ENCODE results near the gene SYK.

The SYK gene

DNA sequence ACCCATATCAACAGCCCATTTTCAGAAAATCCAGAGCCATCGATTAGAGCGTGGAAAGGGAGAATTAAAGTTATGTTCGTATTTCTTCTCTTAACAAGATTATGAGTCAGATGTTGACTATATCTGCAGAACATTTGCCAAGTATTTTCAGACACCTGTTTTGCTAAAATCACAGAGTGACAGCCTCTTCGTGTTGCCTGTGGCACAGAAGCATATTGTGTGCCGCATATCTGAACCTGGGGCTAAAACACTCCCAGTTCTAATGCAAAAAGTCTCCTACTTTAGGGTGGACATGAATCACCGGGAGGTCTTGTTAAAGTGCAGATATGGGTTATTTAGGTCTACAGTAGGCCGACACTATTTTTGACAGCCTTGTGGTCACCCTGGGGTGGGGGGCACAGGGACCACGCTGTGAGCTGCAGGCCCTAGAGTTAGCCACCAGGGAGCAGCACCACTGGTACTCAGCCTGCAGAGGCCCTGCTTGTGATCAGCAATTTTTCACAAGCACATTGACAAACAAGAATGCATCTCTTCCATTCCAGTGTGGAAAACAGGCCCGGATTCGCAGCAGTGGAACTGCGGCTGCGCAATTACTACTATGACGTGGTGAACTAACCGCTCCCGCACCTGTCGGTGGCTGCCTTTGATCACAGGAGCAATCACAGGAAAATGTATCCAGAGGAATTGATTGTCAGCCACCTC, 93.5 kb downstream of the SYK start:
- no peak overlapping the region for H3K4me3 ChIP-seq (ENCODE audit: control insufficient read depth, low read depth, low read length)
- TF ChIP-seq, protein P1, sequence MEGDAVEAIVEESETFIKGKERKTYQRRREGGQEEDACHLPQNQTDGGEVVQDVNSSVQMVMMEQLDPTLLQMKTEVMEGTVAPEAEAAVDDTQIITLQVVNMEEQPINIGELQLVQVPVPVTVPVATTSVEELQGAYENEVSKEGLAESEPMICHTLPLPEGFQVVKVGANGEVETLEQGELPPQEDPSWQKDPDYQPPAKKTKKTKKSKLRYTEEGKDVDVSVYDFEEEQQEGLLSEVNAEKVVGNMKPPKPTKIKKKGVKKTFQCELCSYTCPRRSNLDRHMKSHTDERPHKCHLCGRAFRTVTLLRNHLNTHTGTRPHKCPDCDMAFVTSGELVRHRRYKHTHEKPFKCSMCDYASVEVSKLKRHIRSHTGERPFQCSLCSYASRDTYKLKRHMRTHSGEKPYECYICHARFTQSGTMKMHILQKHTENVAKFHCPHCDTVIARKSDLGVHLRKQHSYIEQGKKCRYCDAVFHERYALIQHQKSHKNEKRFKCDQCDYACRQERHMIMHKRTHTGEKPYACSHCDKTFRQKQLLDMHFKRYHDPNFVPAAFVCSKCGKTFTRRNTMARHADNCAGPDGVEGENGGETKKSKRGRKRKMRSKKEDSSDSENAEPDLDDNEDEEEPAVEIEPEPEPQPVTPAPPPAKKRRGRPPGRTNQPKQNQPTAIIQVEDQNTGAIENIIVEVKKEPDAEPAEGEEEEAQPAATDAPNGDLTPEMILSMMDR (IDR thresholded peaks at IDR 0.05; ENCODE audit: control insufficient read depth, insufficient read depth, low read depth, low read length, missing control alignments): peak; percentile 60
- no peak for DNase-seq (ENCODE audit: low read depth)

DNA sequence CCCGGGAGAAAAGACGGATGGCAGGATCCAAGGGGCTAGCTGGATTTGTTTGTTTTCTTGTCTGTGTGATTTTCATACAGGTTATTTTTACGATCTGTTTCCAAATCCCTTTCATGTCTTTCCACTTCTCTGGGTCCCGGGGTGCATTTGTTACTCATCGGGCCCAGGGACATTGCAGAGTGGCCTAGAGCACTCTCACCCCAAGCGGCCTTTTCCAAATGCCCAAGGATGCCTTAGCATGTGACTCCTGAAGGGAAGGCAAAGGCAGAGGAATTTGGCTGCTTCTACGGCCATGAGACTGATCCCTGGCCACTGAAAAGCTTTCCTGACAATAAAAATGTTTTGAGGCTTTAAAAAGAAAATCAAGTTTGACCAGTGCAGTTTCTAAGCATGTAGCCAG, 94.2 kb downstream of the SYK start:
- no peak overlapping the region for H3K4me3 ChIP-seq (ENCODE audit: control insufficient read depth, low read depth, low read length)
- TF ChIP-seq, protein P1 (IDR thresholded peaks at IDR 0.05; ENCODE audit: control insufficient read depth, insufficient read depth, low read depth, low read length, missing control alignments): no peak
- no peak for DNase-seq (ENCODE audit: low read depth)

DNA sequence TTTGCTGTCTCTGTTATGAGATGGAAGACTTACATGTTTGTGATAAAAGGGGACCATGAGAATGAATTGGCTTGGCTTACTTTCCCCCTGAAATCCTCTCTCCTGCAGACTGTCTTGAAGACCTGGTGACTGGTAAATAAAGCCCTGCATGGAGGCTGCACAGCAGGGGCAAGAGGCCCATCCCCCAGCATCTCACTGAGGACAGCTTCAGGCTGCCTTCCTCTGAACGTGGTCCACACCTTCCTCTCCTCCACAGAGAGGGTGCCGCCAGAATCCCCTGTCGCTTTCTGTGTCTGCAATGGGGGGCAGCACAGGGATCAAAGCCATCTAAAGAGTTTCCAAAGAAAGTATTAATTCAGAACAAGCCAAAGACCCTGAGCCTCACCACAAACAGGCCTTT, 94.6 kb downstream of the SYK start:
- H3K4me3 ChIP-seq (ENCODE audit: control insufficient read depth, low read depth, low read length): no peak overlapping the region
- TF ChIP-seq, protein P1 (IDR thresholded peaks at IDR 0.05; ENCODE audit: control insufficient read depth, insufficient read depth, low read depth, low read length, missing control alignments): no peak
- no peak for DNase-seq (ENCODE audit: low read depth)

DNA sequence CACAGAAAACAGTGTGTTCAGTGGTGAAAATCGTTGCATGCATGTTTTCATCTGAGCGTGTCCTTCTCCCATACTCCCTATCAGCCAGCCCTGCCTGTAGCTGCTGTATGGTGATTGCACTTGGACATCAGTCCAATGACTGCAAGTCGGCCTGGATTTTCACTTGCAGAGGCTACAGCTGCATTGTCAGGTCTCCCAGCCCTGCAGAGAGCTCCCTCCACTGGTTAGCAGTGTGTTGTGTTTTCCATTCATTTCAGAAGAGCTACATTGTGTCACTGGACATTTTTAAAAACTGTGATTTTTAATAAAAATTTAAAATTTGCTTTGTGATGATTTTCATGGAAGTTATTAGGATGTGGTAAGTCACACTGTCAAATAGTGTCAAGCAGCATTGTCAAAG, 96.6 kb downstream of the SYK start:
- no peak for DNase-seq (ENCODE audit: low read depth)
- no peak overlapping the region for H3K4me3 ChIP-seq (ENCODE audit: control insufficient read depth, low read depth, low read length)
- TF ChIP-seq, protein P1 (IDR thresholded peaks at IDR 0.05; ENCODE audit: control insufficient read depth, insufficient read depth, low read depth, low read length, missing control alignments): peak; percentile 44

DNA sequence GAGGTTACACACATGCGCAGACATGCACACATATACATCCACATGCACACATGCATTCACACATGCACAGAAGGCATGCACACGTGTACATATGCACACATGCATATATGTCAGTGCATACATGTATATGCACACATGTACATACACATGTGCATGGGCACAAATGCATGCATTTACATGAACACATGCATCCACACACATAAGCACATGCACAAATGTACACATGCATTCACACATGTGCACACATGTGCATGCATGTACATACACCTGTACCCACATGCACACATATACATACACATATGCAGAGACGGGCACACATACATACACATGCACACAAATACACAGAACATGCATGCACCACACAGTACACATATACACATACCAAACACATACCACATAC, 97.7 kb downstream of the SYK start:
- DNase-seq (ENCODE audit: low read depth): no peak

DNA sequence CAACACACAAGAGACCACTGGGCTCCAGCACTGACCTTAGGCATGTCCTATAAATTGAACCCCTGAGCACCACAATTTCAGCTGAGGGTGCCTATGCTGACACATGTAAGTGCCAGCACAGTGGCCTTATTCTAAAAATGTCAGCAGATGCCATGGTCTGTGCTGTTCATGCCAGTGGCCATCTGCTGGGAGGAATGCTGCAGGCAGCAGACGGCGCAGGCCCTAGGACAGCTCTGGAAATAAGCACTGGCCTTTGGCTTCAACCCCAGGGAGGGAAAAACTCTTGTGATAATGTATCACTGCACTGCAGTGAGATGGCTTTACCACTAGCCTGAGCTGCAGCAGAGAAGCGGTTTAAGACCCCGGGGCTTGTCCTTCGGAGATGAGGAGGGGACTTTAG, 98.5 kb downstream of the SYK start:
- H3K4me3 ChIP-seq (ENCODE audit: control insufficient read depth, low read depth, low read length): no peak overlapping the region
- TF ChIP-seq, protein P1 (IDR thresholded peaks at IDR 0.05; ENCODE audit: control insufficient read depth, insufficient read depth, low read depth, low read length, missing control alignments): peak; percentile 37
- no peak for DNase-seq (ENCODE audit: low read depth)

More for the DNA sequence above, 97.7 kb downstream of the SYK start:
- H3K4me3 ChIP-seq (ENCODE audit: control insufficient read depth, low read depth, low read length): no peak overlapping the region
- TF ChIP-seq, protein P1 (IDR thresholded peaks at IDR 0.05; ENCODE audit: control insufficient read depth, insufficient read depth, low read depth, low read length, missing control alignments): no peak

Data from AG09309 (cell line).